HEK293 (cell line): ENCODE results near the gene KDM4B.
A peak's percentile ranks its signal among the peaks of the same experiment; 100 is the strongest.

Experiments
- CTCF ChIA-PET: fragments of 350-600 bp; formaldehyde crosslinking; extraction: SDS; loops from one replicate; lab custom pipeline; 2021; ENCODE audit warnings: antibody characterized with exemption; lab: Yijun Ruan, JAX
- POLR2A ChIA-PET: fragments of 300-600 bp; formaldehyde crosslinking; extraction: SDS; loops from one replicate; lab custom pipeline; 2020; ENCODE audit warnings: antibody characterized with exemption, inconsistent platforms; lab: Yijun Ruan, JAX
- H3K27ac ChIP-seq: fragments of 200-500 bp; sonication (Bioruptor generic); 2 replicates; pipeline ENCODE4 v1.5.1; 2014; ENCODE audit warnings: low read depth, low read length, control low read depth, inconsistent platforms; ENCODE audit errors: extremely low read depth
- H3K36me3 ChIP-seq, 2 experiments: fragments of 200-500 bp in 1 of 2; sonication (Bioruptor generic) in 1 of 2; 1 replicate in 1 of 2; 2 replicates in 1 of 2; pipeline ENCODE4 v1.5.1; 2014 to 2017; ENCODE audit warnings: inconsistent platforms in 2 of 2, low read length in 2 of 2; ENCODE audit not compliant: control insufficient read depth in 2 of 2, insufficient read depth in 1 of 2
- H3K4me1 ChIP-seq: fragments of 200-500 bp; sonication (Bioruptor generic); 2 replicates; pipeline ENCODE4 v1.5.1; 2014; ENCODE audit warnings: mild to moderate bottlenecking, low read length, inconsistent platforms; ENCODE audit not compliant: control insufficient read depth, insufficient read depth
- H3K4me3 ChIP-seq: 2 replicates; pipeline ENCODE4 v1.5.1; 2011; ENCODE audit warnings: low read depth, mild to moderate bottlenecking, control low read depth, low read length, moderate library complexity
- H3K9me3 ChIP-seq: fragments of 200-500 bp; sonication (Bioruptor generic); 2 replicates; pipeline ENCODE4 v1.5.1; 2014; ENCODE audit warnings: low read depth, low read length, inconsistent platforms; ENCODE audit not compliant: control insufficient read depth, insufficient read depth
- GLI2 ChIP-seq: fragments of 450-650 bp; formaldehyde crosslinking; IDR thresholded peaks from 2 replicates; pipeline ENCODE4; 2017; ENCODE audit warnings: missing biosample characterization, missing genetic modification characterization, low read depth, borderline replicate concordance
- HOXC10 ChIP-seq: sonication (generic); formaldehyde crosslinking; IDR thresholded peaks from 2 replicates; pipeline ENCODE4 v1.8.1; 2023; ENCODE audit warnings: mild to moderate bottlenecking, missing genetic modification reagents
- KLF17 ChIP-seq: fragments of 450-650 bp; formaldehyde crosslinking; IDR thresholded peaks from 2 replicates; pipeline ENCODE4 v1.5.1; 2016; ENCODE audit warnings: missing biosample characterization, missing genetic modification characterization
- PRDM10 ChIP-seq: fragments of 450-650 bp; formaldehyde crosslinking; IDR thresholded peaks from 2 replicates; pipeline ENCODE4 v1.5.1; 2016; ENCODE audit warnings: missing biosample characterization, missing genetic modification characterization
- PRDM4 ChIP-seq: fragments of 450-650 bp; formaldehyde crosslinking; IDR thresholded peaks from 2 replicates; pipeline ENCODE4 v1.5.1; 2017; ENCODE audit warnings: missing biosample characterization, missing genetic modification characterization
- RBAK ChIP-seq: fragments of 450-650 bp; formaldehyde crosslinking; IDR thresholded peaks from 2 replicates; pipeline ENCODE4 v1.5.1; 2016; ENCODE audit warnings: missing biosample characterization, missing genetic modification characterization
- REPIN1 ChIP-seq: fragments of 450-650 bp; formaldehyde crosslinking; IDR thresholded peaks from 2 replicates; pipeline ENCODE4 v1.5.1; 2017; ENCODE audit warnings: missing biosample characterization, missing genetic modification characterization, low read depth
- SCRT1 ChIP-seq: fragments of 450-650 bp; formaldehyde crosslinking; IDR thresholded peaks from 2 replicates; pipeline ENCODE4 v1.5.1; 2016; ENCODE audit warnings: missing biosample characterization, missing genetic modification characterization, borderline replicate concordance
- ZBTB17 ChIP-seq: fragments of 450-650 bp; formaldehyde crosslinking; IDR thresholded peaks from 2 replicates; pipeline ENCODE4 v1.5.1; 2016; ENCODE audit warnings: missing biosample characterization, missing genetic modification characterization
- ZBTB26 ChIP-seq: fragments of 450-650 bp; formaldehyde crosslinking; optimal IDR thresholded peaks from 2 replicates; pipeline ENCODE3; 2016; ENCODE audit warnings: missing biosample characterization, mild to moderate bottlenecking, missing genetic modification characterization
- ZBTB8A ChIP-seq: fragments of 450-650 bp; formaldehyde crosslinking; IDR thresholded peaks from 2 replicates; pipeline ENCODE4 v1.5.1; 2016; ENCODE audit warnings: missing biosample characterization, missing genetic modification characterization
- ZFP37 ChIP-seq: fragments of 450-650 bp; formaldehyde crosslinking; IDR thresholded peaks from 2 replicates; pipeline ENCODE4 v1.5.1; 2016; ENCODE audit warnings: missing biosample characterization, missing genetic modification characterization
- ZNF10 ChIP-seq: fragments of 450-650 bp; formaldehyde crosslinking; IDR thresholded peaks from 2 replicates; pipeline ENCODE4 v1.5.1; 2017; ENCODE audit warnings: missing biosample characterization, missing genetic modification characterization
- ZNF132 ChIP-seq: fragments of 450-650 bp; formaldehyde crosslinking; IDR thresholded peaks from 2 replicates; pipeline ENCODE4 v1.5.1; 2017; ENCODE audit warnings: missing biosample characterization, missing genetic modification characterization, borderline replicate concordance
- ZNF155 ChIP-seq: fragments of 450-650 bp; formaldehyde crosslinking; IDR thresholded peaks from 2 replicates; pipeline ENCODE4 v1.5.1; 2016; ENCODE audit warnings: missing biosample characterization, missing genetic modification characterization
- ZNF214 ChIP-seq: fragments of 450-650 bp; formaldehyde crosslinking; IDR thresholded peaks from 2 replicates; pipeline ENCODE4 v1.5.1; 2017; ENCODE audit warnings: missing biosample characterization, mild to moderate bottlenecking, missing genetic modification characterization, borderline replicate concordance
- ZNF398 ChIP-seq: fragments of 450-650 bp; formaldehyde crosslinking; IDR thresholded peaks from 2 replicates; pipeline ENCODE4 v1.5.1; 2017; ENCODE audit warnings: missing biosample characterization, missing genetic modification characterization
- ZNF510 ChIP-seq: fragments of 450-650 bp; formaldehyde crosslinking; IDR thresholded peaks from 2 replicates; pipeline ENCODE4 v1.5.1; 2018; ENCODE audit warnings: mild to moderate bottlenecking, missing genetic modification characterization, missing biosample characterization; ENCODE audit not compliant: insufficient replicate concordance
- ZNF600 ChIP-seq: fragments of 450-650 bp; formaldehyde crosslinking; IDR thresholded peaks from 2 replicates; pipeline ENCODE4 v1.5.1; 2016; ENCODE audit warnings: missing biosample characterization, missing genetic modification characterization
- ZNF624 ChIP-seq: fragments of 450-650 bp; formaldehyde crosslinking; IDR thresholded peaks from 2 replicates; pipeline ENCODE4 v1.5.1; 2017; ENCODE audit warnings: missing biosample characterization, missing genetic modification characterization
- ZNF639 ChIP-seq: fragments of 450-650 bp; formaldehyde crosslinking; IDR thresholded peaks from 2 replicates; pipeline ENCODE4 v1.5.1; 2016; ENCODE audit warnings: missing biosample characterization, missing genetic modification characterization
- ZNF76 ChIP-seq: fragments of 450-650 bp; formaldehyde crosslinking; IDR thresholded peaks from 2 replicates; pipeline ENCODE4; 2016; ENCODE audit warnings: low read depth, missing biosample characterization, missing genetic modification characterization, borderline replicate concordance
- ZNF791 ChIP-seq: fragments of 450-650 bp; formaldehyde crosslinking; IDR thresholded peaks from 2 replicates; pipeline ENCODE4 v1.5.1; 2016; ENCODE audit warnings: missing biosample characterization, missing genetic modification characterization
- ZSCAN16 ChIP-seq: fragments of 450-650 bp; formaldehyde crosslinking; IDR thresholded peaks from 2 replicates; pipeline ENCODE4 v1.5.1; 2016; ENCODE audit warnings: missing biosample characterization, missing genetic modification characterization
- ZSCAN30 ChIP-seq: fragments of 450-650 bp; IDR thresholded peaks from 2 replicates; pipeline ENCODE4 v1.5.1; 2018; ENCODE audit warnings: missing biosample characterization, mild to moderate bottlenecking, missing genetic modification characterization, moderate library complexity

KDM4B gene

GRCh38 chr19:4968462-4969291 lies at the start of gene KDM4B:
TSS of gene KDM4B (plus strand) at chr19:4969113. CDS start at chr19:5032891, 63,778 bp downstream.
- Histone ChIP-seq H3K9me3 (no peaks in the 10 kb centered on the region), H3K27ac (peak within 1 kb of the TSS; percentile 79; the same call in 1 of the 2 replicates), H3K4me1 (peaks cover 6% of the 10 kb centered on the region), H3K4me3 (peak within 1 kb of the TSS; percentile 71), H3K36me3 (peaks cover 8 to 14% of the 10 kb centered on the region in 2 experiments; a peak in 2 of 3 replicates)
- ChIA-PET POLR2A (interaction anchor here (0.6 to 3.0 kb wide), 15 partner anchors 10 to 566 kb away, joined by 3 to 20 read pairs (median 4); partner anchors contain the start of gene CHAF1A), CTCF (interaction anchor here (0.6 to 2.2 kb wide), 4 partner anchors 45 to 117 kb away, joined by 3 to 6 read pairs (median 4); no protein-coding TSS in a partner anchor)
- TF ChIP-seq ZNF398 (tag by site-specific recombination) (no peak), ZNF155 (no peak), KLF17 (tag by site-specific recombination) (peak; percentile 64), ZNF624 (tag by site-specific recombination) (no peak), ZBTB8A (peak; percentile 36; the same call in 1 of the 2 replicates), ZSCAN30 (tag by site-specific recombination) (no peak; the same call in 1 of the 2 replicates), ZFP37 (no peak), ZNF639 (tag by site-specific recombination) (no peak), PRDM10 (tag by site-specific recombination) (no peak), ZNF791 (tag by site-specific recombination) (no peak), HOXC10 (CRISPR knock-in tag) (no peak), RBAK (tag by site-specific recombination) (no peak), PRDM4 (tag by site-specific recombination) (no peak), ZNF10 (tag by site-specific recombination) (peak; percentile 99), ZNF510 (tag by site-specific recombination) (no peak), REPIN1 (tag by site-specific recombination) (no peak), ZNF132 (tag by site-specific recombination) (no peak), ZBTB17 (peak; percentile 84; the same call in 1 of the 2 replicates), ZSCAN16 (tag by site-specific recombination) (no peak), ZNF214 (tag by site-specific recombination) (no peak), ZNF76 (no peak), GLI2 (no peak), ZBTB26 (tag by site-specific recombination) (peak; percentile 87), SCRT1 (tag by site-specific recombination) (no peak), ZNF600 (tag by site-specific recombination) (no peak)
